ENCODE results near the gene ALG10. TPM values are rescaled to one million over a fixed set of nuclear protein-coding genes. Genes with fewer than 3 reads are reported as not detected.
"Not testable (repeated sequence)": the region's sequence is repeated elsewhere in the genome, so short reads cannot be mapped to it uniquely, and the experiment has no call there.

Gene ALG10, protein sequence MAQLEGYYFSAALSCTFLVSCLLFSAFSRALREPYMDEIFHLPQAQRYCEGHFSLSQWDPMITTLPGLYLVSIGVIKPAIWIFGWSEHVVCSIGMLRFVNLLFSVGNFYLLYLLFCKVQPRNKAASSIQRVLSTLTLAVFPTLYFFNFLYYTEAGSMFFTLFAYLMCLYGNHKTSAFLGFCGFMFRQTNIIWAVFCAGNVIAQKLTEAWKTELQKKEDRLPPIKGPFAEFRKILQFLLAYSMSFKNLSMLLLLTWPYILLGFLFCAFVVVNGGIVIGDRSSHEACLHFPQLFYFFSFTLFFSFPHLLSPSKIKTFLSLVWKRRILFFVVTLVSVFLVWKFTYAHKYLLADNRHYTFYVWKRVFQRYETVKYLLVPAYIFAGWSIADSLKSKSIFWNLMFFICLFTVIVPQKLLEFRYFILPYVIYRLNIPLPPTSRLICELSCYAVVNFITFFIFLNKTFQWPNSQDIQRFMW
- total RNA-seq = 19.4 and 19.8 TPM in 2 replicates

DNA sequence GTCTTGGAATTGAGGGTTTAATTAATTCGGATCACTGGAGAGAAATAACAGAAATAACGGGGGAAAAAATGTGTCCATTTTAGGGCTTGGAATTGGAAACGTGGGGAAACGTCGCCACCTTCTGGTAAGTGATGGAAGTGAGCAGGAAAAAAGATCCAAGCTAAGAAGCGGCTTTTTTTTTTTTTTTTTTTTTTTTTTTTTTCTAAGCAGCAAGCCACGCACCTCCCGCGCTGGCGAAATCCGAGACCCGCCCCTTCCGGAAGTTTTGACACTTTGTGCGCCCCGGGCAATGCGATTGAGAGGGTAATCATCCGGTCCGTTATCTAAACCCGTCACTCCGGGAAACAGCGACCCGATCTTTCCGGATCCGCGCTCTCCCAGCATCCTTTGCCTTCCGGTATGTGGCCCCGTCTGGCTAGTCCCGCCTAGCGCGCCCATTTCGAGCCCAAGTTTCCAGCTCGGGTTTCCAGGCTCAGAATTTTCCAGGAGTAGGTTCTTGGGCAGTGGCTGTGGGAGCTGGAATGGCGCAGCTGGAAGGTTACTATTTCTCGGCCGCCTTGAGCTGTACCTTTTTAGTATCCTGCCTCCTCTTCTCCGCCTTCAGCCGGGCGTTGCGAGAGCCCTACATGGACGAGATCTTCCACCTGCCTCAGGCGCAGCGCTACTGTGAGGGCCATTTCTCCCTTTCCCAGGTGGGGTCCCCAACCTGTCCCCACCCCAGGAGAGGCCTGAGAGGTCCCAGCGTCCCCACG lies at the start of gene ALG10:
Gene ALG10, plus strand, starts transcription at position 418 of the 752 bp plus-strand sequence. Its CDS starts 104 bp downstream, at position 522.
- intact Hi-C loops (cut with micrococcal nuclease) = loop anchor here (1.0 to 5.0 kb wide), 4 partner anchors 105 to 1623 kb away; partner anchors contain the start of genes DNM1L and FGD4

GRCh38 chr12:33972884-33973283 lies 49.4 kb upstream of the ALG10 start:
- intact Hi-C loops (cut with micrococcal nuclease) = not testable (repeated sequence)

DNA sequence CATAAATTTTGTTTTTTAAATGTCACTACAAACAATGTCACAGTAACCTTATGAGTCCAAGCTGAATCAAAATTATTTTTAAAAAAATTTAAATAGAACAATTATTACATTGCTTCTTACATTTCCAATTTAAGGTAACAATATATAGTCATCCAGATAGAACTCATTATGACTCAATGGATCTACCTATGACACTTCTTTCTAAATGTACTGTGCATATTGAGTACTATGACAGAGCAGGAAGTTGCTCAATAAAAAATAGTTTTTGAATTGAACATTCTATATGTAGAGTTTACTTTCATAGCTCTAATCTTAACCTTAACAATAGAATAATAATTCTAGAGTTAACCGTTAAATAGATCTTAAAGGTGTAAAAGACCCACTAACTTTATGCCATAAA lies 44.4 kb upstream of the ALG10 start:
- intact Hi-C loops (cut with micrococcal nuclease) = no loop called here

GRCh38 chr12:33988197-33988805 lies 34.0 kb upstream of the ALG10 start:
- intact Hi-C loops (cut with micrococcal nuclease) = no loop called here

DNA sequence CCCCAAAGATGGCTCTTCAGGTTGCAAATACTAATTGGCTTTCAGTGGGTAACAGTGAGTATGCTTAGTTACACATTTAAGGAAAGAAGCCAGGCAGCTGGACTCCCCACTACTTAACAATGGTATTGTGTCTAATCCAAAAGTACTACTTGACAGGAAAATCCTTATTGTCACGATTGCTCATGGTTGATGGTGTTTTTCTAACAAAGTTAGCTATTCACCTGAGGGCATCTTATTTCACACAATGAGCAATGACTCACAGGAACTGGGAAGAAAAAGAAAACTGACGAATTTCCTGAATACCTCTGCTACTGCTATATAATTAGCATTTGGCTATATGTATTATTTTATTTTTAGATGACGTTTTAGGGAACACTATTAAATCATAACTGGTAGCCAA lies 33.4 kb upstream of the ALG10 start:
- intact Hi-C loops (cut with micrococcal nuclease) = no loop called here

- intact Hi-C loops (cut with micrococcal nuclease) = no loop called here
These were observed 27.2 kb upstream of the ALG10 start for GRCh38 chr12:33994857-33995808.

DNA sequence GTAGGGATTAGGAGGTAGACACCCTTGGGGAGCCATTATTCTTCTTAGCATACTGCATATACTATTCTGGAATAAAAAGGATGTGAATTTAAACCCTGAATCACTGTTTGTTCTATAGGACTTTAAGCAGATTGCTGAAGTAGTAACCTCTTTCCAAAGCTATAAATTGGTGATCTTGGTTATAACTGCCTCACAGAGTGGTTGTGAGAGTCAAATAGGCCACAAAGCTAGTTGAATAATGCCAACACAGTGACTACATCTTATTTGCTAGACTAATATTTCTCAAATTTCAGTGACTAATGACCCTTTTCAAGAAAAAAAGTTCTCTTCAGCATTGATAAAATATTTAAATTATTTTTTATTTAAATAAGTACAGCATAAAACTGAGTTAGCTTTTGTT lies 13.5 kb upstream of the ALG10 start:
- intact Hi-C loops (cut with micrococcal nuclease) = not testable (repeated sequence)

DNA sequence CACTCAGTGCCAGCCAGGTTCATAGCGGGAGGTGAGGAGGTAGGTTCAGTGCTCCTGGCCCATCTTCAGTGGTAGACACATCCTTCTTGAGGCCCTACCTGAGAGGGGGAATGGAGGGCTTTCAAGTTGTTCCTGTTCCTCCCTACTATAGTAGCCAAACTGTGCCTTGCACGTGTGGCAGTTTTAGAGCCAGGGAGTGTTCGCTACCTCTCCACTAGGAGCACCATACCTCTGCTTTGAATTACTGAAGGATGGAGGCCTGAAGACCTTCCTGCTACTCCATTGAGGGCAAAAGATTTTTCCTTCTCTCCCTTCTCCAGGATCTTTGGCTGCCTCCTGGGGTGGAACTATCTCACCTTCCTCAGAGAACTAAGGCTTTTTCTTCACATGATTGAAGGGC lies 5.9 kb upstream of the ALG10 start:
- intact Hi-C loops (cut with micrococcal nuclease) = no loop called here

- intact Hi-C loops (cut with micrococcal nuclease) = loop anchor here (1.0 to 5.0 kb wide), 3 partner anchors 106 to 1656 kb away; no protein-coding TSS in a partner anchor
These were observed 1.2 kb upstream of the ALG10 start for GRCh38 chr12:34021071-34021470.

GRCh38 chr12:34027661-34028060 lies 5.4 kb downstream of the ALG10 start:
- intact Hi-C loops (cut with micrococcal nuclease) = not testable (repeated sequence)

GRCh38 chr12:34030591-34030990 lies 8.3 kb downstream of the ALG10 start:
- intact Hi-C loops (cut with micrococcal nuclease) = loop anchor here (10.0 kb wide), 1 partner anchor 594 kb away; no protein-coding TSS in a partner anchor

GRCh38 chr12:34033628-34034296 lies 11.5 kb downstream of the ALG10 start:
- intact Hi-C loops (cut with micrococcal nuclease) = loop anchor here (1.0 to 10.0 kb wide), 2 partner anchors 185 to 591 kb away; no protein-coding TSS in a partner anchor

GRCh38 chr12:34038357-34038756 lies 16.1 kb downstream of the ALG10 start:
- intact Hi-C loops (cut with micrococcal nuclease) = loop anchor here (10.0 kb wide), 1 partner anchor 586 kb away; no protein-coding TSS in a partner anchor

DNA sequence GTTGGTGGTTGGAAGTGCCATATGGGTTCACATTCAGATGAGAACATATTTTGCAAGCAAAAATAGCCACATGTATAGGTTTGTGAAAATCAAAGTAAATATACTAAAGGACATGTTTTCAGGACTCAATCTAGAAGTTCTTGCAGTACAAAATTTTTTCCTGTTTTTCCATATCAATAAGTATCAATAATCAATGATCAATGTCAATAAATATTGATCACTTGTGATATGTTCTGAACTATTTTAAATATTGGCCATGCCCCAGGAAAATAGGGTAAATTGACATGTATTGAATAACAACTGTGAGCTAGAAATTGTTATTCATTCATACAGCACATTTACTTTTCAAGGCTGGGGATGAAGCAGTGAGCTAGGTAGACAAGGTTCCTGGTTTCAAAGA lies 24.3 kb downstream of the ALG10 start:
- intact Hi-C loops (cut with micrococcal nuclease) = no loop called here

GRCh38 chr12:34047855-34048254 lies 25.6 kb downstream of the ALG10 start:
- intact Hi-C loops (cut with micrococcal nuclease) = not testable (repeated sequence)

DNA sequence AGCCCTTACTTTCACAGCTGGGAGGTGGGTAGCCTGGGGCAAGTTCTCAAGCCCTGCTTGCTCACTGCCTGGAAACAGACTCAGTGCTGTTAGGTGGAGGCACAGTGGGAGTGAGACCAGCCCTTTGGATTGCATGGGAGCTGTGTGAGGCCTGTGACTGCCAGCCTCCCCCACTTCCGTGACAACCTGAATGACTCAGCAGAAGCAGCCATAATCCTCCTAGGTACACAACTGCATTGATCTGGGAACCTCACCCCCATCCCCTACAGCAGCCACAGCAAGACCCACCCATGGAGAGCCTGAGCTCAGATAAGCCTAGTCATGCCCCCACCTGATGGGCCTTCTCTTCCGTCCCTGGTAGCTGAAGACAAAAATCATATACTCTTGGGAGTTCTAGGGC lies 26.4 kb downstream of the ALG10 start:
- intact Hi-C loops (cut with micrococcal nuclease) = no loop called here

GRCh38 chr12:34051486-34051885 lies 29.2 kb downstream of the ALG10 start:
- intact Hi-C loops (cut with micrococcal nuclease) = no loop called here

- intact Hi-C loops (cut with micrococcal nuclease) = no loop called here
These were observed 32.6 kb downstream of the ALG10 start for GRCh38 chr12:34054938-34055337.

Data from T-helper 2 cell treated with Interferon-gamma antibody and Interleukin-4, amounts not matched to agents 100 ng/mL and 5 ng/mL, for 36 hours (primary cell).